NCI-H1417 (cell line): ENCODE data around the gene ZDHHC22.
A peak's percentile ranks its signal among the peaks of the same experiment; 100 is the strongest.

Source experiments
- DNase-seq, 3 experiments: peaks; one replicate each; lab custom pipeline; 2025; lab: John Stamatoyannopoulos, UW

Gene ZDHHC22

DNA sequence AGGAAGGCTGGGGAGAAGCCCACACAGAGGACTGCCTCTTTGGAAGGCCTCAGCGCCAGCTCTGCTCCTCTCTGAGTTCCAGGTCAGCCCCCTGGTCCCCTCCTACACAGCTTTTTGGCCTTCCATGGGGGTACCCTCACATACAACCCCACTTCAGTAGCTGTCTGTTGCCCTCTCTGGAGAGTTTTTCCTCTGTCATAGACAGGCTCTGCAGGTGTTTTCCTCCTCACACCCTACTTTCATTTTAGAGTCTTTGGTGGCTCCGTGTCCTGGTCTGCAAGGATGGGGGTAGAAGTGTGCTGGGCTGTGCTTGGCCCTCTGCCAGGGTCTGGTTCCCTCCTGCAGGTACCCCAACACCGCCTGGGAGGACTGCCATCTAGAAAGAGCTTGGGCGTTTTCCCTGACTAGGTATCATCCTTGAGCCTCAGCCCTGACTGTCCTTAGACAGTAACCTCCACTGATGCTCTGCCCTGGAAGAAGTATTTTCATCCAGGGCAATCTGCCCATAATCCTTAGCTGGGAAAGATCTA lies 15.1 kb downstream of the ZDHHC22 start:
- no peak for DNase-seq

DNA sequence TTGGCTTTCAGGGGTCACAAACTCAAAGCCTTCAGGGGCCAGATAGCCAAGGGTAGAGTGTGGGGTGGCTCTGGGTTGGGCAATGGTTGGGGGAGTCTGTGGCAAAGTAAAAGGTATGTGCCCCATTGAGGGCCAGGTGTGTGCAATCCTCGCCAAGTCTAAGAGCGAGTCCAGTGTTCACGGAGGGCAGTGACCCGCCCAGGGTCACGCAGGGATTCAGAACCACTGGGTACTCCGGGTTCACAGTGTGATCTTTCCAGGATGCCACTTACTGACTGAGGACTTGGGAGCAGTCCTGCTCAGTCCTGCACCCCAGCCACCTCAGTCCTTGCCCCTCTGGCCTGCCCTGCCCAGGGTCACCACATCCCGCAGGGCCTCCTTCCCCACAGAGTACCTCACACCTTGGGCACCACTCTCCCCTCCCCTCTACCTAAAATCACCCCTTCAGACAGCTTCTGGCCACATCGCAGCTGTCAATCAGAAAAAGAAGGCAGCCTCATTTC lies 15.7 kb downstream of the ZDHHC22 start:
- DNase-seq, result no peak

DNA sequence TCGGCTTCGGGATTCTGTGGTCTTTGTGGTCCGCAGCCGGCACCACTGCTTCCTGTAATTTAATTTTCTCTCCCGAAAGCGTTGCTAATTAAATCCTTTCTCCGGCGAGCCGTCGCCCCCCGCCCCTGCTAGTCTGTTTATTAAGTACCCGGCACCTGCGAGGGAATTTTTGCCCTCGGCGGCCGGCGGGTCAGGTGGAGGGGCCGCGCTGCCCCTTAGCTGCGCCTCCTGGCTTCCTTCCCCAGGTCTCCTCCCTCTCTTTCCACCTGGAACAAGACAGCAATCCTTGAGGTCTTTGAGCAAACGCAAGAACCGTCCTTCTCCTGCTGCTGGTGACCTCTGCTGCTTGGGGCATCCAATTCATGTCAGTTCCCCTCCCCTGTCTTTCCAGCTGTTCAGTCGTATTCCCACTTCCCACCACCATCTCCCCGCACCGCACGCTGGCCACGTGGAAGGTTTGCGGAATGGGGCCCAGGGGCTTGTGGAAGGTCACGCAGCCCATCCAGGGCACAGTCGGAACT lies 16.2 kb downstream of the ZDHHC22 start:
- DNase-seq, result peak in 2 of 3 experiments; percentile 41 to 66

DNA sequence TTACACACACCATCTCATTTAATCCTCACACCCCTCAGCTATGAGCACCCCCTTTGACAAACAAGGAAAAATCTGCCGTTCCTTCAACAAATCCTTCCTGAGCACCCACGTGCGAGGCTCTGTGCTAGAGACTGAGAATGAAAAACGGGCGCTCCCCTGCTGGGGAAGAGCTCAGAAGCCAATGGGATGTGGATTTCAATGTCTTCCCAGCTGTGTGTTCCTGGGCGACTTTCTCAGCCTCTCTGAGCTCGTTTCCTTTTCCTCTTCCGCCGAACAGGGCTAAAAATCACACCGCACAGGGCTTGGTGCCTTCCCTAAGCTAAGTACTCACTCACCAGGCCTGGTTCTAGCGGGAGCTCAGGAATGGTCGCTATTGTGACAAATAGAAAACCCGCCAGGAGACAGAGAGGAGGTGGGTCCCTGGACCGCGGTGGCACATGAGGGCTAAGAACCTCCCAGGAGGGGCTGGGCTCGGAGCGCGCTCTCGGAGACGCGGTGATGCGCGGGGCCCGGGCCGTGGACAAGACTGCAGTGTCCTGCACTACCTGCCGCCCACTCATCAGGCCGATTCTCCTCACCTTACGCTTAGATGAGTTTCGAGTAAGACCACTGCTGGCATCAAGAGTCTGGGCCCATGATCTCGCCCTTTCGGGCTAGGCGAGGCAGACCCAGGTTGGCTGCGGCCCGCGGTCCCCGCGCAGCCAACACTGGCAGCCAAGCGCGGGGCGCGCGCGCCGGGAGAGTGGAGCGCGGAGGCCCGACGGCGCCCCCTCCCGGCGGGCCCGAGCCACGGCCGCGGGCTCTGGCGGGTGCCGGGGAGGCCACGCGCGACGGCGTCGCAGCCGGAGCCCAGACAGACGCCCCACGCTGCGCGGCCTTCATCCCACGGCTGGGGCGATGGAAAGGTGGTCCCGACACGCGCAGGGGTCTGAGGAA lies 17.0 kb downstream of the ZDHHC22 start:
- DNase-seq, result peak; percentile 57 to 89 (median 89)

DNA sequence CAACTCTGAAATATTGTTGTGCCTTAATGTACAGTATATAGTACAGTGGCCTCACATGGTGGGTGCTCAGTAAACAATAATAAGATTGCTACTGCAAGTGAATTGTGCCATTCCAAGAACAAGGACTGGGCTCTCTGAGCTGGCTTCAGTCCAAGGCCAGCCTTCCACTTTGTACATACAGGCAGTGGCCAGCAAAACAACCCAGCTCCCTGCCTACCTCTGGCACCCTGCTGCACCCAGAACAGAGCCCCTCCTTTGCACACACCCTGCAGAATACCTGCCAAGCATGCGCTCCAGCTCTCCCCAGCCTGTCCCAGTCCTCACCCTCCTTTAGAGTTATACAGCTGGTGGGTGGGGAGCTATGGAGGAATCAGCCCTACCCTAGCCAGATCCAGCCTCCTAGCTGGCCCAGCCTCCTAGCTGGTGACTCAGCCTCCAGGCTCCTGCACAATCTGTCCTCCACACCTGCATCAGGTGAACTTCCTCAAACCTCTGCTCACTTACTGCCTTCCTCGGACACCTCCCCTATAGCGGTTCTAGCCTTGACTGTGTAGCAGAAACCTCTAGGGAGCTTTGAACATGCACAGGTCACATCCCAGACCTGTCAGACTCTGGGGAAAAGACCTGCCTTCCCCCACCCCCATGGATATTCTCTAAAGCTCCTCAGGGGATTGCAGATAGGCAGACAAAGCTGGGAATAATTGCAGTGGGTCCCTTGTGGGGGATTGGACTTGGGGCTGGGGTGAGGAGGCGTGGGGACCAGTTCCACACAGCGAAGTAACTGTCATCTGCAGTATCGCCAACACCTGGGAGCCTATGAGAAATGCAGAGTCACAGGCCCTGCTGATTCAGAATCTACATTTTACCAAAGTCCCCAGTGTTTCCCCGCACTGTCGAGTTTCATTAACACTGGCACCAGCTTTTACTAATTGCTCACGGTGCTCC lies 17.9 kb downstream of the ZDHHC22 start:
- peak; percentile 30 to 74 (median 52) for DNase-seq

DNA sequence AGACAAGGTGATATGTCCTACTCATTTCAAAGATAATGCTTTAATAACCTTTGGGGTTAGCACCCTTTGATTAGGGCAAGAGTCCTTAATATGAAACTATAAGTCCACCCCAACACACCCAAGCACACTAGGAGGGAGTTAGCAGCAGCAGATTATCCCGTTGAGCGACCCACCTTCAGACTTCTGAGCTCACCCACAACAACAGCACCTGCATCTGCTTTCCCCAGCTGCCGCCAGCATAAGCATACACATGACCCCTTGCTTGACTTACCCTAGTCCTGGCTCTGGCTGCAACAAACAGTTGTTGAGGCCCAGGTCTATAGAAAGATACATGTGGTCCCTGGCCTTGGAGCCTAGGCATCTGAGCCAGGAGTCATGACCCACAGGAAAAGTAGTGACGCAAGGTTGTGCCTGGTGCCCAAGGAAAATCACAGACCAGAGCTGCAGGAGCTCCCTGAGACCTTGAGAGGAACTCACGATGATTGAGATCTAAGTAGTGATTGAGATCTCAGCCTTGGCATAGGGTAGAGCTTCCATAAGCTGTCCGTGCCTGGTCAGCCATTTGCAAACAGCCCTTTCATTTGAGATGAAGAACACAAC lies 19.0 kb downstream of the ZDHHC22 start:
- no peak for DNase-seq

DNA sequence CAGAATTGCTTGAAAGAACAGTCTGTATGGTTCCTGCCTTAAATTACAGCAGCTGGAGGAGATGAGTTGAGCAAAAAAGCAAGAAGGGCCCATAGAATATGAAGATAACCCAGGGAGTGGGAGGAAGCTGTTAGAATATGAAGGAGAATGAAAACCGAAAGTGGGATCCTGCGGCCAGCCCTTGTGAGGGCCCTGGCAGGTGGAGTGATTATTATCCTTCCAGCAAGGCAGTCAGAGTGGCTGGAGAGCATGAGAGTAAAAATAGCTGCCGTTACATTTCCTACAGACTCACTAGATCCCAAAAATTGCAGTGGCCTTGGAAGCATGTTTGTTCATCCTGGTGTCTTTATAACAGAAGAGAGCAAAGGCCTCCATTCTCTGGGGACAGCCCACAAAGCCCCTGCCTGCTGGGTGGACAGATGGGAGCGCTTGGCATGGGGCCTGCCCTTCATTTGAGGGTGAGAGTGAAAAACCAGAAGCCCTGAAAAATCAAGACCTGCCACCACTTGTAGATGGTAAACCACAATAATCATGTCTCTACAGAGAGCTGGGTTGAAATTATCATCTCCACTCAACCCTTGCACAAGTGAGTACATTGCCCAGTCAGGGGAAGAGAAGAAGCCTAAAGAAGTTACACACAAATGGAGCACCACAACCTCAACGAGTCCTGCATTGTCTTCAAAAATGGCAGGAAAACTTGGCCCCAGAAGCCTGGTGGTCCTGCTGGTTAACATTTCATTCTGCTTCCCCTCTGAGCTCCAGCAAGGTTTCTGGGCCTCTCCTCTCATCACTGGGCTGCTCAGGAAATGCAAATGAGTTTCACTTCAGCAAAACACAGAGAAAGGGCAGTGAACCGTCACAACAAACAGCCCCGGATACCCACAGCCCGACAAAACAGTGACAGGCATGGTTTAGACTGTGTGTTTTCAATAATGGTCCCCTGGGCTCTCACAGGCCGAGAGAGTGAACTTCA lies 20.5 kb downstream of the ZDHHC22 start:
- peak in 2 of 3 experiments; percentile 45 to 80 for DNase-seq

DNA sequence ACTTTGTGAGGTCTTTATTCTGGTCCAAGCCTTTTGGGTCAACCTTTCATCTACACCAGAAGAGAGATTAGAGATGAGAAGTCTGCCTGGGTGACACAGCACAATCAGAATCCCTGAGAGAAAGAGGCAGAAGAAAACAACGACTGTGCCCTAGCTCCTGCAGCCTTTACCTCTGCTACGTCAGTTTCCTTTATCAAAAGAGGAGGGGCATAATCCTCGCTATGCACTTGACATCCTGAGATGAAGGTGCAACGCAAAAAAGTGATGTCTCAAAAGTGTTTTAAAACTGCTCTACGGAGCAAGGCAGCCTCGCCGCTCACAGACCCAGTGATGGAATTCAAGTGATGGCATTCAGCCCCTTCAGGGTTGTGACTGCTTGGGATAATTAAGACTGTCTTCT lies 21.7 kb downstream of the ZDHHC22 start:
- no peak for DNase-seq

DNA sequence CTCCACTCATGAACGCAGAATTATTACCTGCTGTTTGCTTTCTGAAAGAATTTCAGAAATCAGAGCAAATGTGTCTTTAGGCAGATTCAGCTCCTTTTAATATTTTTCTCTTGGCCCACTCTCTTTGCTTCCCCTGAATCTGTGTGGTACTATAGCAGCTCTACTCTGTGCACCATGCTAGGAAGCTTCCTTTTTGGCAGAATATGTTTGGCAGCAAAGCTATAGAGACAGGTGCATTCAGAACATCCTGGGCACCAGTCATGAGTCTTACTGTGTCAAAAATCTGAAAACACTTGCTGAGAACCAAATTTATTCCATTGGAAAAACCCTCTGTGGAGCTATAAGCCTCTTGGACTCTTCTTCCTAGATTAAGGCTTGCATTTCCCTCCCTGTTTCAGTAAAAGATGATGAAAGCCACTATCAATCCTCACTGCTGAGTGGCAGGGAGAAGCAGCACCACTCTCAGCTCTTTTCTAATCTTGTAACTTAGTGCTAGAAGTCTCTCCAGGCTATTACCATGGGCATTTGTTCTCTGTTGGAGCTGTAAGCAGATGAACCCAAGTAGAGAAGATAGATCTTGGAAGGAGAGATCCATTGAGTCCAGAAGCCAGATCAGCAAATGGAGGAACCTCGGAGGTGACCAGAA lies 25.3 kb downstream of the ZDHHC22 start:
- no peak for DNase-seq

DNA sequence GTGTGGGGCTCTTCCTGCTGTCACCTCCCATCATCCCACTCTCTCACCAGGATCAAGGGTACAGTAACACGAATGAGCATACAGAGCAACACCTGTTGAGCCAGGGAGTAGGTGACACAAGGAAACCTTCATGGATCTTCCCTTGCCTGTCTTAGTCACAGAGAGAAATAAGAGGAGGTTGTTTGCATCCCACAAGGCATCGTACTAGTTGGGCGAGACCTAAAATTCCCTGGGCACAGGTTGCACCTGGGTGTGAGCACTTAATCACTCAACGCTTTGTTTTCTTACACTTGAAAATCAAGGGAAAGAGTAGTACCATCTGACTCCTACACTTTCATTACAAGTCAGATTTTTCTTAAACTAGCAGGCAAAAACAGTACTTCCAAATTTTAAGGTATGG lies 27.0 kb downstream of the ZDHHC22 start:
- DNase-seq, result no peak

DNA sequence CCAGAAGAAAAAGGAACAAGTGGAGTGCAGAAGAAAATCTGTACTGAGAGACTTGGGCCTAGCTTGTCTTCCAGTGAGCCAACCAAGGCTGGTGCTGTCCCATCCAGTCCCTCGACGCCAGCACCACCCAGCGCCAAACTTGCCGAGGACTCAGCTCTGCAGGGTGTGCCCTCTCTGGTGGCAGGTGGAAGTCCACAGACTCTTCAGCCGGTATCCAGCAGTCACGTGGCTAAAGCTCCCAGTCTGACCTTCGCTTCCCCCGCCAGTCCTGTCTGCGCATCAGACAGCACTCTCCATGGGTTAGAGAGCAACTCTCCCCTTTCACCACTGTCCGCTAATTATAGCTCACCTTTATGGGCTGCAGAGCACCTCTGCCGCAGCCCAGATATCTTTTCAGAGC lies 27.9 kb downstream of the ZDHHC22 start:
- DNase-seq, result peak in 1 of 3 experiments; percentile 32

DNA sequence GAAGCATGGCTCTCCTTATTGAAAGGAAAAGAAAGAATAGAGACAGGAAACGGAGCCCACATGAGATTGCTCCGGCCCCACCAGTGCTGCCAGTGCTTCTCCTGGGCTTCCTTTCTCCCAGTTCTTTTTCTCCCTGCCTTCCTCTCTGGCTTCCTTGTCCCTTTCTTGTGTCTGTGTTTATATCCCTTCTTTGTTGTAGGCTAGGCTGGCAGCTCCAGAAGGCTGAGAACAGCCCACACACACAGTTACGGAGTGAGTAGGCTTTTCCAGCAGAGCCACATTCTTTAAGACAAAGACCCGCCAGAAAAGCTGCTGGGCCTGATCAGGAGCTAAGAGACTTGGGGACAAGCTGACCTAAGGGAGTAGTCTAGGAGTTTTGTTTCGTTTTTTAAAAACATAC lies 30.6 kb downstream of the ZDHHC22 start:
- DNase-seq, result no peak

DNA sequence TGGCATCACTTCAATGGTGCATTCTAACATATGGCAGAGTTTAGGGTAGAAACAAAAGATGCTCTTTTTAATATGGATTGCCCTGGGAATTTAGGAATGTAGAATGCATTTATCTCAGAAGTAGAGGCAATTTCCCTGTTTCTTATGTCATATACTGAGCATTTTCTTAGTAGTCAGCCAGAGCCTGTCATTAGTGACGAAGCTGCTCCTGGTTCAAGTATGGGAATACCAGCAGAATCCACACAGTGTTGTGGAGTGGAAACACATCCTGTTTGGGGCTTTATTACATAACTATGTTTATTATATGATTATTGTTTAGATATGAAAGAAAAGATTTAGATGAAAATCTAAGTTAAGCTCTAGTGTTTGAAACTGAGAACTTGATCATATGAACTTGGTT lies 31.3 kb downstream of the ZDHHC22 start:
- DNase-seq, result no peak

DNA sequence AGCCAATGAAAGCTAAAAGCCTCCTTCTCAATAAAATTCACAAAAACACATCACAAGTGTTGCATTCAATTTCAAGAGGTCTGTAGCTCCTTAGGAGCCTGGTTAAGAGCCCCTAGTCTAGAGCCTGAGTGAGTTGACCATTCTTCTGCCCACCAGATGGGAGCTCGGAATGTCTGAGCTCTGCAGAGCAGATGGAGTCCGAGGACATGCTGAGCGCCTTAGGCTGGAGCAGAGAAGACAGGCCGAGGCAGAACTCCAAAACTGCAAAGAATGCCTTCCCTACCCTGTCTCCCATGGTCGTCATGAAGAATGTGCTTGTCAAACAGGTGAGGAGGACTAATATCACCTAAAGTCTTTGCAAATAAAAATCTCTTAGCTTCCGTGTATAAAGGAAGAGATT lies 31.9 kb downstream of the ZDHHC22 start:
- DNase-seq, result peak in 1 of 3 experiments; percentile 15

DNA sequence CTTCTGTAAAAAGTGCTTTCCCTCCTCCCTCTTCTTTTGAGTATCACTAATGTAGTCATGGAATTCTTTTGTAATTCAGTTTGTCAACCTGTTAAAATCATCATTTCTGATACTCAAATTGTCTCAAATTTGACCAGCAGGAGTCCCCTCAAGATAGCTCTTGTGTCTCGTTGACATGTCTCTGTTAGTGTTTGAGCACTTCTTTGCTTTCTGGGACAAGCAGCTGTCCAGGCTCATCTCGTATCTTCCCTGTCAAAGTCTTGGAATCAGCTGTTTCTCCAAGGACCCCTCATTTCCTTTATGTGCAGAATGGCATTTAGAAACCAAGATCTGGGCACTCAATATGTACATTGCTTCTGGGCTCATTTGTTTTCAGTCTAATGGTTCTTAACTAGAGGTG lies 32.8 kb downstream of the ZDHHC22 start:
- DNase-seq, result peak in 1 of 3 experiments; percentile 16

DNA sequence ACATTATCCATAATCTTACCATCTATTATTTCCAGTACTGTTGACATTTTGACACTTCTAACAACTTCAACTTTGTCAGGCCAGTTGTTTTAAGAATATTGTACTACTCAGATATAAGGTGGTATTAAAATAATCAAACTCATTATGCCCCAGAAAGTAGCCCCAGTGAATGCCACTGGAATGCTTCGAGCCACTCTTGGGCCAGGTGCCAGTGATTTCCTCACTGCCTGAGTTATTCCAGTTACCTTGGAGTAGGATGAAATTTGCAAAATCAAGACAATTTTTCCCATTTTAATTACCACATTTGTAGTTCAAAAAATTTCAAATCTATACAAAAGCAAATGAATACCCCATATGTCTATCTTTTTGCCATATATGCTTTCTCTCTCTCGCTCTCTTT lies 34.4 kb downstream of the ZDHHC22 start:
- no peak for DNase-seq

DNA sequence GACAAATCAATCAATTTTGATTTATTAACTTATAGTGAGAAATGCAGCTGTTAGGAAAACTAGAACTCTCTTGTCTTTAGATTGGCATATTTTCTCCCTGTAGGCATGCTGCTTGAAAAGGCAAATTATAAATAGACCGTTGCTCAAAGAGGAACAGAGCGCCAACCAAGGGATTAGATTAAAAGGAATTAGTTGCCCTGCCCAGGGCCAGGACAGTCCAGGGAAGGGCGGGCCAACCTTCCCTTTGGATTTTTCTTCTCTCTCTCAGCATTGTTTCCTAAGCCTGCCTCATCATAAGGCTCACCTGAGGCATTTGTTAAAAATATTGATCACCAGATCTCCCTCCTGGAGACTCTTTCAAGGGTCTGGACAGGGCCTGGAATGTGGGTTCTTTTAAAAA lies 34.9 kb downstream of the ZDHHC22 start:
- no peak for DNase-seq

DNA sequence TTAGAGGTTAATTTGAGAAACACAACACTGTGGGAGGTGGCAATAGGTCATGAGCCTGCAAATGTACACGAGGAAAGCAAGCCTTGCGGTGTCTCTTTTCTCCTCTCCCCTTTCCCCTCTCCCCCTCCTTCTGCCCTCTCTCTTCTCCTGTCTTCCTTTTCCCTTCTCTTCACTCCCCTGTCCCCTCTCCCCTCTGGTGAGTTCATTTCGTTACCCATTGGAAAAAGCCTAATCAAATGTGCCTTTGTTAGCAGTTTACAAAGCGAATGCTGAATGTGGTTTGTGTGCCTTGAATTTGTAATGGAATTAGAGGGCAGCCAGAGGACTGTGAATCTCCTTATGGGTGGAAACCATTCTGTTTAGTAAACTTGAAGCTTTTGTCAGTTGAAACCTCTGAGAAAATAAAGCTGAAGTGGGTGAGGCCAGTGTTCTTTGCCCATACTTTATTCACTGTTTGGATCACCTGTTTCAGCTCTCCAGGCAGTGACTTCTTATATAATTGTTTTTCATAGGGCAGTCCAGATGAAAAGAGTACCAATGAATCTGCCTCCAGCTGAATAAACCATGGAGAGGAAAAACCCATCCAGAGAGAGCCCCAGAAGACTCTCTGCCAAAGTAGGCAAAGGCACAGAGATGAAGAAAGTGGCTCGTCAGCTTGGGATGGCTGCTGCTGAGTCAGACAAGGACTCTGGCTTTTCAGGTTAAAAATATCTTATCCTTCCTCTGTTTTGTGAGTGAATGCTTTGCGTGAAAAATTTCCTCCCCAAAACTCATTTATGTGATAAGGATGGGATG lies 36.2 kb downstream of the ZDHHC22 start:
- no peak for DNase-seq

DNA sequence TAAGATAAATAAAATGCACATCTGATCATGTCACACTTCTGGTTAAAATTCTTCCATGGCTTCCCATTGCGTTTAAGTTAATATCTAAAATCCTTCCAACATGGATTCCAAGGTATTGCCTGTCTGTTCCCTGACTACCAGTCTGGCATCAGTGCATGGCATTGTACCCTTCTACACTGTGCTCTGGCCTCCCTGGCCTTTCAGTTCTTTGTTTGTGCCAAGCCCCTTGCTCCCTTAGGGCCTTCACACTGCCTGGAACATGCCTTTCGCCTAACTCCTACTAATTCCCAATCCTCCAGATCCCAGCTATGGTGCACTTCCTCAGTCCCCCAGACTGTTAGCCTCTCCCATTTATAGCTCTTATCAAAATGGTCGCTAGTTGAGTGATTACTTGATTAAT lies 37.2 kb downstream of the ZDHHC22 start:
- DNase-seq, result no peak
